H1 (cell line): Measurements from ENCODE around the gene TEX22. TPM values are rescaled to one million over a fixed set of nuclear protein-coding genes. Genes with fewer than 3 reads are reported as not detected.

Experiments used
- polyA plus RNA-seq, 7 experiments: library from polyadenylated mRNA; depleted of rRNA in 3 of 7; stranded (reverse) in 5 of 7; unstranded in 2 of 7; fragments of >200 nt in 5 of 7; fragments of 200-250 nt in 2 of 7; gene quantifications; 1 replicate in 5 of 7; 2 replicates in 1 of 7; 4 replicates in 1 of 7; pipeline versions ENCODE4 v1.2.1 to v1.2.3, GENCODE V29; 2011 to 2013; ENCODE audit warnings: missing spikeins in 2 of 7, mixed read lengths in 2 of 7
- total RNA-seq: library from RNA; stranded (reverse); fragmentation: NEBNext Ultra II Directional; extraction: Animal tissue kit (Norgen Biotek cat#: 25700); gene quantifications from 2 replicates; pipeline ENCODE4 v1.2.1, GENCODE V29; 2021
- TF ChIP-seq, protein P1 (sequence below): IDR thresholded peaks from 2 replicates; pipeline ENCODE4 v1.6.1; 2011; ENCODE audit warnings: low read length, improper control_type of control experiment

TEX22 gene
- total and polyA plus RNA-seq, 2 of the 8 experiments (the other 6 are each of a cell fraction or from before 2014, with no cell fraction given): 0.24 to 0.39 TPM

DNA sequence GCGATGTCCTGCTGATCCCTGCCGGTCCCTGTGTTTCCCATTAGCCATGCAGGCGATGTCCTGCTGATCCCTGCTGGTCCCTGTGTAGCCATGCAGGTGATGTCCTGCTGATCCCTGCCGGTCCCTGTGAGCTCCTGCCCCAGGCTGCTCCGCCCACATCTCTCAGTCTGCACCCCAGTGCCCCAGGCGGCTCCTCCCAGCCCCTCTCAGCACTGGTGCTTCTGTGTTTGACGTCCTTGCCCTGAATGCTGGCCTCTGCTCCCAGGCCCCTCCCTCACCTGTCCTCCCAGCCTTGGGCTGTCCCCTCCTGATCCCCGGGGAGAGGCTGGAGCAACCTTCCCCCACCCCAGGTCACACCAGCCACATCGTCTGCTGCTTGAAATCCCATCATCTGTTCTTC, 41.4 kb upstream of the TEX22 start (continued):
- TF ChIP-seq, protein P1, sequence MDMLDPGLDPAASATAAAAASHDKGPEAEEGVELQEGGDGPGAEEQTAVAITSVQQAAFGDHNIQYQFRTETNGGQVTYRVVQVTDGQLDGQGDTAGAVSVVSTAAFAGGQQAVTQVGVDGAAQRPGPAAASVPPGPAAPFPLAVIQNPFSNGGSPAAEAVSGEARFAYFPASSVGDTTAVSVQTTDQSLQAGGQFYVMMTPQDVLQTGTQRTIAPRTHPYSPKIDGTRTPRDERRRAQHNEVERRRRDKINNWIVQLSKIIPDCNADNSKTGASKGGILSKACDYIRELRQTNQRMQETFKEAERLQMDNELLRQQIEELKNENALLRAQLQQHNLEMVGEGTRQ: no peak
